ENCODE data around the gene RPP38.

DNA sequence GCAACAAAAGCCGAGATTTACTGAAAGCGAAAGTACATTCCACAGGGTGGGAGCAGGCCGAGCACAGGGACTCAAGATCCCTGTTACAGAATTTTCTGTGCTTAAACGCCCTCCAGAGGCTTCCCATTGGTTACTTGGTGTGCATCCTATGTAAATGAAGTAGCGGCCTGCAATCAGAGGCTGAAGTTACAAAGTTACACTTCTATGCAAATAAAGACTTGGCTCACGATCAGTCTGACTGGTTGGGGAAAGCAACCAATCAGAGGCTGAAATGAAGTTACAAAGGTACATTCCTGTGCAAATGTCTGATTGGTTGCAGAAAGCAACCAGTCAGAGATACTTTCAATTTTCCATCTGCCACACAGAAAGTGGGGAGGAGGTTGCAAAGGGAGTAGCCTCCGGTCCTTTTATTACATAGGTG, 12.6 kb upstream of the RPP38 start:
- TF ChIP-seq, protein P1, sequence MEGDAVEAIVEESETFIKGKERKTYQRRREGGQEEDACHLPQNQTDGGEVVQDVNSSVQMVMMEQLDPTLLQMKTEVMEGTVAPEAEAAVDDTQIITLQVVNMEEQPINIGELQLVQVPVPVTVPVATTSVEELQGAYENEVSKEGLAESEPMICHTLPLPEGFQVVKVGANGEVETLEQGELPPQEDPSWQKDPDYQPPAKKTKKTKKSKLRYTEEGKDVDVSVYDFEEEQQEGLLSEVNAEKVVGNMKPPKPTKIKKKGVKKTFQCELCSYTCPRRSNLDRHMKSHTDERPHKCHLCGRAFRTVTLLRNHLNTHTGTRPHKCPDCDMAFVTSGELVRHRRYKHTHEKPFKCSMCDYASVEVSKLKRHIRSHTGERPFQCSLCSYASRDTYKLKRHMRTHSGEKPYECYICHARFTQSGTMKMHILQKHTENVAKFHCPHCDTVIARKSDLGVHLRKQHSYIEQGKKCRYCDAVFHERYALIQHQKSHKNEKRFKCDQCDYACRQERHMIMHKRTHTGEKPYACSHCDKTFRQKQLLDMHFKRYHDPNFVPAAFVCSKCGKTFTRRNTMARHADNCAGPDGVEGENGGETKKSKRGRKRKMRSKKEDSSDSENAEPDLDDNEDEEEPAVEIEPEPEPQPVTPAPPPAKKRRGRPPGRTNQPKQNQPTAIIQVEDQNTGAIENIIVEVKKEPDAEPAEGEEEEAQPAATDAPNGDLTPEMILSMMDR (IDR thresholded peaks at IDR 0.05; ENCODE audit: poor library complexity), result no peak
- TF ChIP-seq EZH2phosphoT487 (IDR thresholded peaks at IDR 0.05; ENCODE audit: low read depth, severe bottlenecking, unreplicated experiment) (no peak), EZH2 (IDR thresholded peaks at IDR 0.05; ENCODE audit: borderline replicate concordance) (no peak)

Measured in hepatocyte (in vitro differentiated cells).